Activated CD4-positive, alpha-beta T cell treated with anti-CD3 and anti-CD28 coated beads, Interleukin-2, Interleukin-4, amounts not matched to agents 100 ng/mL and 50 ng/mL, durations not matched to agents 16 hours and 8 hours (primary cell): ENCODE data around the gene MTCH1.

Source experiments
- DNase-seq: peaks from one replicate; pipeline ENCODE4 v3.0.0-alpha.2; 2020; ENCODE audit warnings: low spot score

The MTCH1 gene

GRCh38 chr6:36926708-36927513 lies 59.1 kb downstream of the MTCH1 start:
- peak; percentile 51 for DNase-seq

- peak; percentile 32 for DNase-seq
These were observed 60.2 kb downstream of the MTCH1 start for GRCh38 chr6:36925809-36926208.

- DNase-seq: no peak
These were observed 61.1 kb downstream of the MTCH1 start for GRCh38 chr6:36924778-36925374.

- DNase-seq: peak; percentile 4
These were observed 61.9 kb downstream of the MTCH1 start for GRCh38 chr6:36924131-36924530.

- no peak for DNase-seq
These were observed 65.5 kb downstream of the MTCH1 start for GRCh38 chr6:36920546-36920945.

- DNase-seq: no peak
These were observed 65.9 kb downstream of the MTCH1 start for GRCh38 chr6:36920049-36920448.
